Retinal pigment epithelial cell (primary cell): ENCODE data around the gene WDR93.

Experiments
- DNase-seq: peaks from one replicate; pipeline ENCODE4 v3.0.0-alpha.2; 2010; ENCODE audit warnings: low read depth
- H3K4me3 ChIP-seq: 2 replicates; pipeline ENCODE4 v1.5.1; 2011; ENCODE audit warnings: mild to moderate bottlenecking, low read length, control low read depth, moderate library complexity
- TF ChIP-seq, protein P1 (sequence below): conservative IDR thresholded peaks from 2 replicates; pipeline ENCODE4 v1.5.1; 2011; ENCODE audit warnings: low read depth, low read length, control low read depth, inconsistent platforms

The WDR93 gene

GRCh38 chr15:89674526-89674925 lies 16.1 kb upstream of the WDR93 start:
- no peak overlapping the region for H3K4me3 ChIP-seq
- TF ChIP-seq, protein P1, sequence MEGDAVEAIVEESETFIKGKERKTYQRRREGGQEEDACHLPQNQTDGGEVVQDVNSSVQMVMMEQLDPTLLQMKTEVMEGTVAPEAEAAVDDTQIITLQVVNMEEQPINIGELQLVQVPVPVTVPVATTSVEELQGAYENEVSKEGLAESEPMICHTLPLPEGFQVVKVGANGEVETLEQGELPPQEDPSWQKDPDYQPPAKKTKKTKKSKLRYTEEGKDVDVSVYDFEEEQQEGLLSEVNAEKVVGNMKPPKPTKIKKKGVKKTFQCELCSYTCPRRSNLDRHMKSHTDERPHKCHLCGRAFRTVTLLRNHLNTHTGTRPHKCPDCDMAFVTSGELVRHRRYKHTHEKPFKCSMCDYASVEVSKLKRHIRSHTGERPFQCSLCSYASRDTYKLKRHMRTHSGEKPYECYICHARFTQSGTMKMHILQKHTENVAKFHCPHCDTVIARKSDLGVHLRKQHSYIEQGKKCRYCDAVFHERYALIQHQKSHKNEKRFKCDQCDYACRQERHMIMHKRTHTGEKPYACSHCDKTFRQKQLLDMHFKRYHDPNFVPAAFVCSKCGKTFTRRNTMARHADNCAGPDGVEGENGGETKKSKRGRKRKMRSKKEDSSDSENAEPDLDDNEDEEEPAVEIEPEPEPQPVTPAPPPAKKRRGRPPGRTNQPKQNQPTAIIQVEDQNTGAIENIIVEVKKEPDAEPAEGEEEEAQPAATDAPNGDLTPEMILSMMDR: no peak
- DNase-seq: no peak

DNA sequence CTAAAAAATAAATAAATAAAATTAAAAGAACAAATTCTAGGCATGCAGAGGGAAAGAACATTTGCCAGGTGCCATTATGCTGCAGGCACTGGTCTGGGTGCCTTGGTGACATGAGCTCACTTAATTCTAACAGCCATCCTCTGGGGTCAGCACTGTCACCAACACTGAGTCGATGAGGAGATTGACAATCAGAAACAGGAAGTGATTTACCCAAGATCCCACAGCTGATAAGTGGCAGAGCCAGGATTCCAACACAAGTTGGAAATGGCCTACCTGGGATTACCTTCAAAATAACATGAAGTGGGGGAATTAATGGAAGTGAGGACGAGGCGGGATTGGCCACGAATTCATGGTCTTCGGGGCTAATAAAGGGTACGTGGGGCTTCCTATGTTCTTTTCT lies 15.0 kb upstream of the WDR93 start:
- TF ChIP-seq, protein P1: no peak
- H3K4me3 ChIP-seq: no peak overlapping the region
- DNase-seq: no peak

GRCh38 chr15:89677381-89677780 lies 13.2 kb upstream of the WDR93 start:
- H3K4me3 ChIP-seq: no peak overlapping the region
- no peak for DNase-seq
- TF ChIP-seq, protein P1: no peak

GRCh38 chr15:89679212-89679611 lies 11.4 kb upstream of the WDR93 start, which contains the start of gene PLIN1:
Gene PLIN1, minus strand, starts transcription at chr15:89679367. Its CDS starts 1,878 bp downstream, at chr15:89677489.
- TF ChIP-seq, protein P1: no peak
- DNase-seq: no peak
- H3K4me3 ChIP-seq: no peak within 1 kb of the TSS

- DNase-seq: no peak
- TF ChIP-seq, protein P1: no peak
- H3K4me3 ChIP-seq: no peak overlapping the region
Observed at GRCh38 chr15:89680282-89680873, 10.2 kb upstream of the WDR93 start.

- H3K4me3 ChIP-seq: no peak overlapping the region
- DNase-seq: no peak
- TF ChIP-seq, protein P1: no peak
Observed at GRCh38 chr15:89681146-89681545, 9.5 kb upstream of the WDR93 start.

DNA sequence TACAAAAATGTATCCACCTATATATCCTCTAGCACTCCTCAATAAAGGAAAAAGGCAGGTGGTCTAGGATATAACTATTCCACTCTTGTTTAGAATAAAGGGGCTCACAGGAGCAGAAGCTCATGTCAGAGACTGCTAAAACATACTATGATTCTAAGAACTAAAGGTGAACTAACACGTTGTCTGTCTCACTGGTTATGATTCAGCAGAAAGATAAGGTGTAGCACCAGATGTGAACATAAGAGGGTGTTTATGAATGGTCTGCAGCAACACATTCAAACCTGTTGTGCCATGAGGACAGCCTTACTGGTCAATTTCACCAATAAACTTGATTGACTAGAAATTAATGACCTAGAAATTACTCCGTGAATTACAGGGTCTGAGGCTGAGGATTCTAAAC lies 4.6 kb upstream of the WDR93 start:
- H3K4me3 ChIP-seq: no peak overlapping the region
- no peak for DNase-seq
- TF ChIP-seq, protein P1: no peak
